B cell (primary cell): ENCODE data around the gene RBM44. TPM values are rescaled to one million over a fixed set of nuclear protein-coding genes. Genes with fewer than 3 reads are reported as not detected.

Experiments used
- ATAC-seq: fragments of 200-7000 bp; cut with Tn5 transposase; one replicate; pipeline ENCODE4 v1.10.0; 2021; ENCODE audit warnings: low read depth, mild to moderate bottlenecking, moderate number of reproducible peaks, moderate library complexity
- CTCF ChIA-PET: fragments of 350-600 bp; sonication (Branson Sonifier 250); formaldehyde crosslinking; loops from one replicate; lab custom pipeline; 2021; ENCODE audit warnings: antibody characterized with exemption, inconsistent platforms; lab: Charles Lee
- POLR2A ChIA-PET: fragments of 350-600 bp; sonication (Branson Sonifier 250); formaldehyde crosslinking; loops from one replicate; lab custom pipeline; 2021; ENCODE audit warnings: antibody characterized with exemption; lab: Charles Lee
- DNase-seq: peaks from one replicate; pipeline ENCODE4 v3.0.0; 2013
- H2AFZ ChIP-seq: 2 replicates; pipeline ENCODE4 v1.6.1; 2012; ENCODE audit warnings: mild to moderate bottlenecking, low read depth, low read length; ENCODE audit not compliant: insufficient read depth, poor library complexity, severe bottlenecking
- H3K27ac ChIP-seq, 2 donors: 1 replicate in 1 of 2; 2 replicates in 1 of 2; pipeline ENCODE4 v1.5.1; 2012 to 2013; ENCODE audit warnings: low read length in 2 of 2, mild to moderate bottlenecking in 2 of 2, moderate library complexity in 1 of 2
- H3K27me3 ChIP-seq, 4 experiments: fragments of 200-600 bp in 1 of 4; sonication (generic) in 1 of 4; replicated peaks in 1 of 4; 1 replicate in 2 of 4; 2 replicates in 2 of 4; pipeline versions ENCODE4 v1.6.1 to v1.7.0; 2013 to 2016; ENCODE audit warnings: low read length in 3 of 4, mild to moderate bottlenecking in 2 of 4, mixed read lengths in 1 of 4, moderate library complexity in 1 of 4; ENCODE audit not compliant: insufficient read depth in 4 of 4, control insufficient read depth in 3 of 4; ENCODE audit errors: control extremely low read depth in 1 of 4
- H3K36me3 ChIP-seq, 2 experiments: replicated peaks in 1 of 2; 1 replicate in 1 of 2; 2 replicates in 1 of 2; pipeline versions ENCODE4 v1.6.1 to v1.7.1; 2013; ENCODE audit warnings: low read length in 1 of 2; ENCODE audit not compliant: insufficient read depth in 2 of 2, control insufficient read depth in 1 of 2; ENCODE audit errors: control extremely low read depth in 1 of 2, extremely low read depth in 1 of 2
- H3K4me1 ChIP-seq, 2 donors: fragments of 200-600 bp in 1 of 2; sonication (generic) in 1 of 2; 1 replicate in 1 of 2; 2 replicates in 1 of 2; pipeline versions ENCODE4 v1.5.1 to v1.6.1; 2013 to 2017; ENCODE audit warnings: low read length in 2 of 2; ENCODE audit not compliant: control insufficient read depth in 2 of 2, insufficient read depth in 2 of 2
- H3K4me2 ChIP-seq: replicated peaks from 2 replicates; pipeline ENCODE3; 2012; ENCODE audit warnings: mild to moderate bottlenecking, low read depth, low read length; ENCODE audit not compliant: poor library complexity, severe bottlenecking
- H3K4me3 ChIP-seq, 5 experiments: fragments of 200-600 bp in 1 of 5; sonication (generic) in 1 of 5; 1 replicate in 3 of 5; 2 replicates in 2 of 5; pipeline versions ENCODE4 v1.5.1 to v1.7.0; 2011 to 2016; ENCODE audit warnings: low read length in 4 of 5, mild to moderate bottlenecking in 4 of 5, low read depth in 2 of 5, control low read depth in 1 of 5, moderate library complexity in 1 of 5; ENCODE audit not compliant: insufficient read depth in 1 of 5; ENCODE audit errors: control extremely low read depth in 1 of 5, extremely low read depth in 1 of 5
- H3K79me2 ChIP-seq: fragments of 200-600 bp; sonication (generic); one replicate; pipeline ENCODE4 v1.6.0; 2016; ENCODE audit warnings: low read length; ENCODE audit not compliant: control insufficient read depth, insufficient read depth
- H3K9ac ChIP-seq: fragments of 200-600 bp; sonication (generic); 2 replicates; pipeline ENCODE4 v1.6.1; 2017; ENCODE audit warnings: mild to moderate bottlenecking, low read length, moderate library complexity
- H3K9me3 ChIP-seq, 3 donors: one replicate each; pipeline versions ENCODE4 v1.6.1 to v1.7.1; 2013; ENCODE audit warnings: low read length in 2 of 3; ENCODE audit not compliant: control insufficient read depth in 2 of 3, insufficient read depth in 1 of 3; ENCODE audit errors: control extremely low read depth in 1 of 3
- H4K20me1 ChIP-seq: 2 replicates; pipeline ENCODE4 v1.6.0; 2012; ENCODE audit warnings: mild to moderate bottlenecking, low read length; ENCODE audit not compliant: insufficient read depth, control insufficient read depth, poor library complexity, severe bottlenecking
- H3K27ac Mint-ChIP-seq: one replicate; pipeline ENCODE4 v1.8.0; 2021; ENCODE audit warnings: mixed read lengths
- H3K27me3 Mint-ChIP-seq: one replicate; pipeline ENCODE4 v1.8.0; 2021; ENCODE audit warnings: mixed read lengths
- H3K4me1 Mint-ChIP-seq: one replicate; pipeline ENCODE4 v1.8.0; 2021; ENCODE audit warnings: mixed read lengths
- H3K4me3 Mint-ChIP-seq: one replicate; pipeline ENCODE4 v1.8.0; 2021; ENCODE audit warnings: mixed read lengths
- H3K9me3 Mint-ChIP-seq: one replicate; pipeline ENCODE4 v1.8.0; 2022; ENCODE audit warnings: mixed read lengths; ENCODE audit not compliant: insufficient read depth
- CTCF ChIP-seq: fragments of 200-600 bp; IDR thresholded peaks from one replicate; pipeline ENCODE4 v1.8.0; 2022; ENCODE audit warnings: antibody characterized with exemption, mild to moderate bottlenecking
- EZH2 ChIP-seq: IDR thresholded peaks from 2 replicates; pipeline ENCODE4 v1.6.1; 2012; ENCODE audit warnings: borderline replicate concordance, low read depth, mild to moderate bottlenecking, moderate library complexity, low read length; ENCODE audit not compliant: insufficient read depth, poor library complexity, severe bottlenecking
- WGBS: methylation state at CpG from one replicate; pipeline ENCODE4 v1.1.5; 2013; ENCODE audit warnings: missing lambda C conversion rate; ENCODE audit not compliant: insufficient coverage; 5-methylcytosine and 5-hydroxymethylcytosine counted together
- intact Hi-C: fragments of 100-400 bp; cut with micrococcal nuclease; formaldehyde crosslinking; loops from one replicate; pipeline ENCODE4 v1.10.0; 2022
- polyA plus RNA-seq: library from polyadenylated mRNA; depleted of rRNA; stranded (reverse); fragments of >200 nt; gene quantifications from 2 replicates; pipeline ENCODE4 v1.2.3, GENCODE V29; 2012
- total RNA-seq, 2 donors: library from RNA; stranded (reverse); fragments of 120-200 nt in 1 of 2; gene quantifications; 1 replicate in 1 of 2; 2 replicates in 1 of 2; pipeline versions ENCODE4 v1.2.3 to v1.2.4, GENCODE V29; 2013 to 2022

The RBM44 gene
- total and polyA plus RNA-seq, 2 donors (not counting 1 experiment from before 2014, with no cell fraction given) = 0.39 to 1.3 TPM

DNA sequence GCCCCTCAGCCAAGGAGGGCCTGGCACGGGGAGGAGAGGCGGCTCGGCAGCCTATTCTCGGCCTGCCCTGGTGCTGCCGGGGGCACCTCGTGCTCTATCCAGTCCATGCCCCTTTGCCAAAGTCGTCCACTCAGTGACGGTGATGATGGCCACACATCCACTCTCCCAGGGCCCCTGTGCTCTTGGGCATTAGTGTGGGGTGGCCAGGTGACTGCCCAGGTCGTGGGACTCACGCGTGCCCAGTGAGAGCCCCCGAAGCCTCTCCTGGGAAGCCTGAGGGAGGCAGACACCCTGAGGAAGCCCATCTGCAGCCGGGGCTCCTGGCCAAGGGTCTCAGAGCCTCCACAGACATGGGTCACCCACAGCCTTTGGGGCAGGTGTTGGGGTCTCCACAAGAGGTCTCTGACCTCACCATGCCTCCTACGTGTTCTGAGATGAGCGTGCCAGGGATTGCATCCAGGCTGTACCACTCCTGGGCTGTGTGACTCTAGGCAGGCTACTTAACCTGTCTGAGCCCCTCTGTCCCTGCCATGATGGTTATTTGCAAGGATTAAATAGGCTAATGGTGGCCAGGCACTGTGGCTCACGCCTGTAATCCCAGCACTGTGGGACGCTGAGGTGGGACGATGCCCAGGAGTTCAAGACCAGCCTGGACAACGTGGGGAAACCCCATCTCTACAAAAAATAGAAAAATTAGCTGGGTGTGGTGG is 73.8 kb downstream of the RBM44 start:
- Histone ChIP-seq H3K79me2 (no peaks in the 10 kb centered on the region), H3K9ac (no peak overlapping the region), H2AFZ (no peak overlapping the region), H3K4me3 (no peak overlapping the region), H3K27ac (no peak overlapping the region), H3K4me1 (no peaks in the 10 kb centered on the region), H3K9me3 (peaks cover 0 to 3% (median 0%) of the 10 kb centered on the region in 3 donors), H4K20me1 (no peaks in the 10 kb centered on the region), H3K4me2 (no peak overlapping the region), H3K36me3 (no peaks in the 10 kb centered on the region), H3K27me3 (peaks cover 0 to 20% (median under 1%) of the 10 kb centered on the region in 4 experiments)
- no peaks in the 10 kb centered on the region for H3K9me3 Mint-ChIP-seq
- H3K27me3 Mint-ChIP-seq = peaks cover 29% of the 10 kb centered on the region
- ChIA-PET CTCF (interaction anchor here (0.6 to 0.9 kb wide), 2 partner anchors 33 to 391 kb away, joined by 3 read pairs; no protein-coding TSS in a partner anchor), POLR2A (no interaction called here)
- no peak overlapping the region for H3K27ac Mint-ChIP-seq
- DNase-seq (no peak), ATAC-seq (no peak)
- peaks cover 9% of the 10 kb centered on the region for H3K4me1 Mint-ChIP-seq
- intact Hi-C loops = no loop called here
- H3K4me3 Mint-ChIP-seq = no peak overlapping the region
- no peak for TF ChIP-seq CTCF
- TF ChIP-seq EZH2 = no peak
- 97% methylated on average over 14 of the region's 19 CpGs for WGBS

DNA sequence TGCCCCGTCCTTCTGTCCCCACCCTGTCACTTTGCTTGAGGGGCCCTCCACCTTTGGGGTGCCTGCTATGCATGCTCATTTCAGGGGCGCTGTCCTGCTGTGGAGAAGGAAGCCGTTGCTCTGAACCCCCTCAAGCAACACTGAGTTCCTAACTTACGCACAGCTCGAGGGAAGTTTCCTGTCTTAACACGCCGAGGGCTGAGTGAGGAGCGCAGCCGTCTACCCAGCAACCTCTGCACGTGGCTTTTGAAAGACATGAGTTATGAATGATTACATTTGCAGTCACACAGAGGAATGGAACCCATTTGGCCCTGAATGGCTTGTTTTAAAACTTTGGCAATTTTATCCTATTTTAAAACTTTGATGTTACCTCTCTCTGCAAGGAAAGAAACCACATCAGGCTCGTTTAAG is 74.8 kb downstream of the RBM44 start:
- DNase-seq = no peak
- Mint-ChIP-seq H3K27me3 (peaks cover 27% of the 10 kb centered on the region), H3K4me1 (peaks cover 9% of the 10 kb centered on the region), H3K4me3 (no peak overlapping the region), H3K27ac (no peak overlapping the region), H3K9me3 (no peaks in the 10 kb centered on the region)
- no peak for TF ChIP-seq EZH2
- no peak for TF ChIP-seq CTCF
- CTCF ChIA-PET = interaction anchor here (0.8 kb wide), 1 partner anchor 49 kb away, joined by 3 read pairs; no protein-coding TSS in a partner anchor
- intact Hi-C loops = no loop called here
- Histone ChIP-seq H3K79me2 (no peaks in the 10 kb centered on the region), H3K4me2 (no peak overlapping the region), H3K27ac (no peak overlapping the region), H4K20me1 (no peaks in the 10 kb centered on the region), H2AFZ (no peak overlapping the region), H3K4me3 (no peak overlapping the region), H3K9ac (no peak overlapping the region), H3K27me3 (peaks cover 0 to 20% (median under 1%) of the 10 kb centered on the region in 4 experiments), H3K36me3 (no peaks in the 10 kb centered on the region), H3K9me3 (peaks cover 0 to 3% (median 0%) of the 10 kb centered on the region in 3 donors), H3K4me1 (no peaks in the 10 kb centered on the region)
- 29% methylated on average over 4 of the region's 11 CpGs for WGBS
- POLR2A ChIA-PET = no interaction called here
- ATAC-seq = no peak
